ENCODE measurements around the gene ZNF611.

- TF ChIP-seq CTCF (IDR thresholded peaks at IDR 0.05) (no peak), RAD21 (conservative IDR thresholded peaks at IDR 0.05 in 1 of 2, IDR thresholded peaks at IDR 0.05 in 1 of 2) (no peak), JUNB (IDR thresholded peaks at IDR 0.05) (no peak), SMC3 (IDR thresholded peaks at IDR 0.05) (no peak), CHD4 (IDR thresholded peaks at IDR 0.05; ENCODE audit: borderline replicate concordance) (no peak), EP300 (IDR thresholded peaks at IDR 0.05) (no peak), REST (IDR thresholded peaks at IDR 0.05) (no peak), ESRRA (IDR thresholded peaks at IDR 0.05; ENCODE audit: borderline replicate concordance, low read length) (no peak), FOSL2 (IDR thresholded peaks at IDR 0.05) (no peak), FOSL2 (CRISPR knock-in tag; IDR thresholded peaks at IDR 0.05) (no peak), POLR2A (IDR thresholded peaks at IDR 0.05; ENCODE audit: low read length) (no peak), MAX (IDR thresholded peaks at IDR 0.05) (no peak), KDM5A (IDR thresholded peaks at IDR 0.05) (no peak)
These were observed 76.2 kb downstream of the ZNF611 start for GRCh38 chr19:52658595-52658994.
